ENCODE measurements around the gene PTGFRN. TPM values are rescaled to one million over a fixed set of nuclear protein-coding genes. Genes with fewer than 3 reads are reported as not detected.

PTGFRN gene
- total RNA-seq, 1 experiment from 2014 or later: 38.7 TPM

GRCh38 chr1:116916002-116916401, 6.3 kb downstream of the PTGFRN start (continued):
- TF ChIP-seq IRF2 (CRISPR knock-in tag; IDR thresholded peaks at IDR 0.05; ENCODE audit: borderline replicate concordance, low read depth): no peak
- TF ChIP-seq ZNF263 (CRISPR knock-in tag; IDR thresholded peaks at IDR 0.05; ENCODE audit: low read depth): no peak
- TF ChIP-seq SMAD3 (CRISPR knock-in tag; IDR thresholded peaks at IDR 0.05; ENCODE audit: borderline replicate concordance): no peak

GRCh38 chr1:116916533-116917445, 7.1 kb downstream of the PTGFRN start:
- Mint-ChIP-seq H3K36me3 (no peaks in the 10 kb centered on the region), H3K27ac (no peak overlapping the region), H3K4me1 (peaks cover 19% of the 10 kb centered on the region), H3K4me3 (no peak overlapping the region), H3K9me3 (no peaks in the 10 kb centered on the region), H3K27me3 (ENCODE audit: low read depth) (no peaks in the 10 kb centered on the region)
- ChIA-PET CTCF (interaction anchor here (0.6 to 1.3 kb wide), 2 partner anchors 112 to 179 kb away, joined by 4 read pairs; no protein-coding TSS in a partner anchor), POLR2A (interaction anchor here (1.3 kb wide), 1 partner anchor 143 kb away, joined by 3 read pairs; the partner anchor contains the start of gene TTF2)
- DNase-seq (ENCODE audit: low spot score) (no peak), ATAC-seq (no peak)
- no peak for TF ChIP-seq ZBTB21 (CRISPR knock-in tag; IDR thresholded peaks at IDR 0.05; ENCODE audit: borderline replicate concordance)
- TF ChIP-seq RORB (CRISPR knock-in tag; IDR thresholded peaks at IDR 0.05): no peak
- no peak for TF ChIP-seq TEAD4 (CRISPR knock-in tag; IDR thresholded peaks at IDR 0.05)
- TF ChIP-seq KAT7 (CRISPR knock-in tag; IDR thresholded peaks at IDR 0.05; ENCODE audit: borderline replicate concordance): no peak
- TF ChIP-seq MYBL2 (CRISPR knock-in tag; IDR thresholded peaks at IDR 0.05): no peak
- TF ChIP-seq FOXP1 (CRISPR knock-in tag; IDR thresholded peaks at IDR 0.05; ENCODE audit: borderline replicate concordance): no peak
- TF ChIP-seq ESRRA (CRISPR knock-in tag; IDR thresholded peaks at IDR 0.05; ENCODE audit: borderline replicate concordance): no peak
- TF ChIP-seq HMGA2 (CRISPR knock-in tag; IDR thresholded peaks at IDR 0.05): no peak

GRCh38 chr1:116918714-116919357, 9.1 kb downstream of the PTGFRN start:
- ChIA-PET POLR2A (no interaction called here), CTCF (no interaction called here)
- TF ChIP-seq FOXP1 (CRISPR knock-in tag; IDR thresholded peaks at IDR 0.05; ENCODE audit: borderline replicate concordance) (no peak), ZSCAN18 (CRISPR knock-in tag; IDR thresholded peaks at IDR 0.05) (no peak), IRF2 (CRISPR knock-in tag; IDR thresholded peaks at IDR 0.05; ENCODE audit: borderline replicate concordance, low read depth) (no peak), SOX15 (CRISPR knock-in tag; IDR thresholded peaks at IDR 0.05) (no peak), ESRRA (CRISPR knock-in tag; IDR thresholded peaks at IDR 0.05; ENCODE audit: borderline replicate concordance) (no peak), FOXK1 (CRISPR knock-in tag; IDR thresholded peaks at IDR 0.05) (no peak), E2F1 (CRISPR knock-in tag; IDR thresholded peaks at IDR 0.05) (no peak), FOXP4 (CRISPR knock-in tag; IDR thresholded peaks at IDR 0.05) (no peak)
- H3K9me3 Mint-ChIP-seq: no peaks in the 10 kb centered on the region
- ATAC-seq: no peak
- H3K27ac Mint-ChIP-seq: no peak overlapping the region
- no peak for DNase-seq (ENCODE audit: low spot score)
- H3K4me1 Mint-ChIP-seq: peaks cover 19% of the 10 kb centered on the region
- H3K27me3 Mint-ChIP-seq (ENCODE audit: low read depth): no peaks in the 10 kb centered on the region
- no peak overlapping the region for H3K4me3 Mint-ChIP-seq
- no peaks in the 10 kb centered on the region for H3K36me3 Mint-ChIP-seq

Data from WTC11 (cell line).